ENCODE data around the gene RASGRF1.
"Not testable (repeated sequence)": the region's sequence is repeated elsewhere in the genome, so short reads cannot be mapped to it uniquely, and the experiment has no call there.

The RASGRF1 gene

GRCh38 chr15:79034284-79034683 is 56.3 kb downstream of the RASGRF1 start:
- no peak for DNase-seq

GRCh38 chr15:79032656-79033055 is 57.9 kb downstream of the RASGRF1 start:
- no peak for DNase-seq

GRCh38 chr15:79031821-79032220 is 58.8 kb downstream of the RASGRF1 start:
- no peak for DNase-seq

DNA sequence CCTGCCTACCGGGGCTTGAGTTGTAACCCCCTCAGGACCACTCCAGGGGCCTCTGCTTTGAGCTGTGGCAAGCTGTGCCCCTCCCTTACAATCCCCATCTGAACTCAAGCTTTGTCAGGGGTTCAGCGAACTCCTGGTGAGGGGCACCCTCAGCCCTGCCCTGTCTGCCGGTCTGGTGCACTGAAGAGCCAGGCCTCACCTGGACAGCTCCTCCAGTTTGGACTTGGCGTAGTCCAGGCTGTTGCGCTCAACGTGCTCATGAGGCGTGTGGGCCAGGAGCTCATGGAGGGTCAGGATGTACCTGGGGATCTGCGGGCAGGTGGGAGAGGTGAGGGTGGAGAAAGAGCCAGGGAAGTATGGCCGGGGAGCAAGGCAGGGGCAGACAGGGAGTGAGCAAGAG is 59.4 kb downstream of the RASGRF1 start:
- no peak for DNase-seq

DNA sequence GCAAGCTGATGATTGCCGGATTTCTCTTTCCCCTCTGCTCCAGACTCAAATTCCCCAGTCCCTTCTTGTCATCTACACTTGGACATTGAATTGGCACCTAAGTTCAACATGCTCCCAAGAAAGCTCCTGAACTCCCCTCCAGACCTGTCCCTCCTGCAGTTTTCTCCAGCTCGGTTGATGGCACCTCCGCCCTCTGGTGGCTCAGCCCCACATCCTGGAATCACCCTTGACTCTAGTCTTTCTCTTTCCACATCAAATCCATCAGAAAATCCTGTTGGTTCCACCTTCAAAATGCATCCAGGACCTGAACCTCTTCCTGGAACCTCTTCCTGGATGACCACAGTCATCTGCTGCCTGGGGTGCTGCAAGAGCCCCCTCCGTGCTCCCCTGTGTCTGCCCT is 60.1 kb downstream of the RASGRF1 start:
- no peak for DNase-seq

- DNase-seq = no peak
Observed at GRCh38 chr15:79028411-79028964, 62.1 kb downstream of the RASGRF1 start.

DNA sequence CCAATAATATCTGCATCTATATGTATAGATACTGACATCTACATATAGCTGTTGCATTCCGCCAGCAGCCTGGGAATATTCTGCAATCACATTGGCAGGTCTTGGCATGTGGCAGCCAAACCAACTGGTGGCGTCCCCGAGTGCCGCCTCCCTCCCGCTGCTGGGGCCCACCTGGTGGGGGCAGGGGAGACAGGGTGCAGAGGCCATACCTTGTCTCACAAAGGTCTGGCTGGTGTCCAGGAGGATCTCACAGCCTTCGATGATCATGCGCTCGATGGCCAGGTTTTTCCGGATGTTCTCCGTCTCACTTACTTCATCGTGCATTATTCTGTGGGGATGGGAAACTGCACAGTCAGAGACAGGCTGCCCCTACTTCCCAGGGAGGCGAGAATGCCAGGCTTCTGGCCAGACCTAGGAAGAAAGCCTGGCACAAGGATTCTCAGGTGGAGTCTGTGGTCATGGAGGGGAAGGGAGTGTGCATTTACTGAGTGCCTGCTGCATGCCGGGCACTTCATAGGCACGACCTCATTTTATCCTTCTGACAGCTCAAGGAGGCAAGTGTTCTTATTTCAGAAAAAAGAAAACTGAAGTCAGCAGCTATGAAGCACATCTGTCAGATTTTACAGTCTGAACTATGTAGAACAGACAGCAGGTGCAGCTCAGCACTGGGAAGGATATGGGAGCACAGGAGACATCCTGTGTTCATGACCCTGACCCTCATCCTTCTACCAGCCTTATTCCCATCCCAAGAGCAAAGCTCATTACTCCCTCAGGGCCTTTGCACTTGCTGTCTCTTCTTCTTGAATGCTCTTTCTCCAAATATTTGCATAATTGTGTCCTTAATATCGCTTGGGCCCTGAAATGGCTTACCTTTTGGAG is 62.8 kb downstream of the RASGRF1 start:
- no peak for DNase-seq

- DNase-seq = no peak
Observed at GRCh38 chr15:79025802-79026201, 64.8 kb downstream of the RASGRF1 start.

GRCh38 chr15:79025201-79025600 is 65.4 kb downstream of the RASGRF1 start:
- DNase-seq = no peak

DNA sequence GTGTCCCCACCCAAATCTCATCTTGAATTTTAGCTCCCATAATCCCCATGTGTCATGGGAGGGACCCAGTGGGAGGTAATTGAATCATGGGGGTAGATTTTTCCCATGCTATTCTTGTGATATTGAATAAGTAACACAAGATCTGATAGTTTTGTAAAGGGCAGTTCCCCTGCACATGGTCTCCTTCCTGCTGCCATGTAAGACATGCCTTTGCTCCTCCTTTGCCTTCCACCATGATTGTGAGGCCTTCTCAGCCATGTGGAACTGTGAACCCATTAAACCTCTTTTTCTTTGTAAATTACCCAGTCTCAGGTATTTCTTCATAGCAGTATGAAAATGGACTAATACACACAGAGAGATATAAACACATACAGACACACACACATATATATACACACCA is 66.1 kb downstream of the RASGRF1 start:
- DNase-seq = not testable (repeated sequence)

- no peak for DNase-seq
Observed at GRCh38 chr15:79023918-79024317, 66.7 kb downstream of the RASGRF1 start.

GRCh38 chr15:79023546-79023890 is 67.1 kb downstream of the RASGRF1 start:
- DNase-seq = no peak

- DNase-seq = no peak
Observed at GRCh38 chr15:79018960-79019359, 71.6 kb downstream of the RASGRF1 start.

DNA sequence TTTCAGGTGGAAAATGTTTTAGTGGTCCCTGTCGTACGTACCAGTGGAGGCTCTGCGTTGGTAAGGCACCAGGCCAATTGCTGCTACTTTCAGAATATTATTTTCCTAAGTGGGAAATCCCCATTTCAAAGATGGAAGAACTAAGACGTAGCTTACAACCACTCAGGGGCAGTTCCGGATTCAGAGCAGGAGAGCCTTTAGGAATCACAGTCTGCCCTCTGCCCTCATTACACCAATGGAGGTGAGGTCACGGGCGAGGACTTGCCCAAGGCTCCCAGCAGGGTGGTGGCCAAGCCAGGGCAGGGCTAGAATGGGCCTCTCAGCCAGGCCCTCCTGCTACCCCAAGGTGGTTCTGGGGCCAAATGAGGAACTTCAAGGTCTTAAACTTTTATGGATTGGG is 72.6 kb downstream of the RASGRF1 start:
- DNase-seq = no peak

DNA sequence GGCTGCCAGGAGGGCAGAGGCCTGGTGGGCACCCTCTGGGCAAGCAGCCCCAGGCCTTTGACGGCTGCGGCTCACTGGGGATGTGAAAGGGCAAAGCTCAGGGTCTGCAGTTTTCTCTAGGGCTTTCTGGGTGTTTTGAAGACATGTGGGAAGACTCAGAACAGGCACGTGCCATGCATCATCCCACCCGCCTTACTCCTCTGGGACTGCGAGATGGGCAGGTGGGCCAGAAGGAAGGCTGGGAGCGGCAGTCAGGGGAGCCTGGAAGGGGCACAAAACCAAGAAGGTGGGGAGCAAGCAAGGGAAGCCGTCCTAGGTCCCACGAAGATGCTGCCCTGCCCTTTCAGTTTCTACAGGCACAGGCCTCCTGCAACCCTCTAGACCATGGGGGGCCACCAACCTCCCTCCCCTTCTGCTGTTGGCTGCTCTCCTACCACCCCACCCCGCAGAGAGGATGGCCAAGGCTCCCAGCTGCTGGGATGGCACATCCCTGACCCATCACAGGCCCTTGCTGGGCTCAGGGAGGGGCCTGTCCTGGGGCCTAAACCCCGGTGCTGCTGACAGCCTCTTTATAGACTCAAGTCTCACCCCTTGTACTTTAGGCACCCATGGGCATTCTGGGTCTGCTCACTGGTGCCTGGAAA is 73.9 kb downstream of the RASGRF1 start:
- DNase-seq = no peak

DNA sequence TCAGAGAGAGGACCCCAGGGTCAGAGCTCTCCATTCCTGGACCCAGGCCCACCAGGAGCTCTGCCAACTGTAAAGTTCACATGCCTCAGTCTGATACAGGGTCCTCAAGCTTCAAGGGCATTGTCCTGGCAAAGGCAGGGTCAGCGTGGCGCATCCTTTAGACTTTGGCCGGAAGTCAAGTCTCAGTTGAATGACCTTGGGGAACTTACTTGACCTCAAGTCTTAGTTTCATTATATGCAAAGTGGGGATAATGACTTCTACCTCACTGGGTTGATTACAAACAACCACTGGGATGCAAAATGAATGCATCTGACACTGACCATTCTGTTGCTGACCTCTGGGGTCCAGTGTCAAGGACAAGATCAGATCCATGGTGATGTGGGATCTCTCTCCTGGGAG is 75.2 kb downstream of the RASGRF1 start:
- DNase-seq = no peak

DNA sequence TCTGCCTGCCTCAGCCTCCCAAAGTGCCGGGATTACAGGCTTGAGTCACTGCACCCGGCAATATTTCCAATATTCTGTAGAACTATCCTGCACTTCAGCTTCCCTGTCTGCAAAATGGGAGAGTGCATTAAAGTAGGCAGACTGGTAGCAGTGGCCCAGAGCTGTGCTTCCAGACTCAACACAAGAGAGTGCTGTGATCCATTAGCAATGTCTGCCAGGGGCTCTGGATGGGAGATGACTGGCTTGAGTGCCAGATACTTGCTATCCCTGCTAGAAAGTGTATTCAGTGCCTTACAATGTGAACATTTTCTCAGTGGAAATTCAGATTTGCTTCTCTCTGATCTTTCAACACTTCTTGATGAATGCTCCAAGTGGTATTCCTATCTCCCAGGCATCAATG is 80.3 kb downstream of the RASGRF1 start:
- no peak for DNase-seq

DNA sequence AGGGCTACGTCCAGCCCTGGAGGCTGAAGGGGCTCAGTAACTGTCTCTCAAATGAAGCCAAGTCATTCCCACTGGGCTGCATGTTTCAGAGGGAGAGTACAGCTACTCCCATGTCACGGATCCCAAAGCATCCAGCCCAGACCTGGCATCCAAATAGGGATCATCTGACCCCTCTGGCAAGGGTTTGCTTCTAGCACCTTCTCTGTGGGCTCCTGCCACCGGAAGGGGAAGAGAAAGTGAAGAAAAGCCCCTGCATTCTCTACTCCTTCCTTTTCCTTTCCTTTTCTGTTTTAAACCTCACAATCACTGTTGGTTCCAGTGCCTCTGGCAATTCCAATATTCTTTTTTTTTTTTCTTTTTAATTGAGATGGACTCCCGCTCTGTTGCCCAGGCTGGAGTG is 81.2 kb downstream of the RASGRF1 start:
- DNase-seq = no peak

DNA sequence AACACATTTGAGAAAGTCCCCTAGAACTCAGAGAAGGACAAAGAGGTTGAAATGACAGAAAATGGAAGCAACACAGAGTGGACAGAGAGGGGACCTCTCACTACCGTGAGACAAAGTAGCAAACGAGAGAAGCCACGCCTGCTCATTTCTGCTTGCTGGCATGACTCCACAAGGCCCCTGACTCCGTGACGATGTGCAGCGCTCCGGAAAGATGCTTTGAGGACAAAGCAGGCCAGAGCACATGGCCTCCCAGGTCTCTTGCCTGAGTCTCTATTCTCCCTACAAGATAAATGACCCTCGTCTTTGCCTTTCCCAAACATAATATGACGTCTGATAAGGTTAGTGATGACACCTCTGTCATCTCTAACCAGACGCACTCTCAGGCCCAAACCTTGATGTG is 81.9 kb downstream of the RASGRF1 start:
- no peak for DNase-seq

DNA sequence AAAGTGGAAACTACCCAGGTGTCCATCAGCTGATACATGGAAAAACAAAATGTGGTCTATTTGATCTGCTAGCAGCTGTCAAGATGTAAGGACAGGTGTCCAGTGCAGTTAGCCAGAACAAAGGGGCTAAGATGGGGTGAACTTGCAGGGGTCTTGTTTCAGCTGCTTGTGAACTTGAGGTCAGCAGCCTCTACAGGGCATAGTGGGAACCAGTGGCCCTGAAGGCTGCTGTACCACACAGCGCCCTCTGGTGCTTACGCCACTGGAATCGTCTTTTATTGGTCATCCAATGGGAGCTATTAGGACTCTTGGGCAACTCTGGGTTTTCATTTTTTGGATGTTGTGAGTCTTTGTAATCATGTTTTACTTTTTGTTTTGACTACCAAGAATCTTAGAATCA is 83.5 kb downstream of the RASGRF1 start:
- peak; percentile 14 for DNase-seq

DNA sequence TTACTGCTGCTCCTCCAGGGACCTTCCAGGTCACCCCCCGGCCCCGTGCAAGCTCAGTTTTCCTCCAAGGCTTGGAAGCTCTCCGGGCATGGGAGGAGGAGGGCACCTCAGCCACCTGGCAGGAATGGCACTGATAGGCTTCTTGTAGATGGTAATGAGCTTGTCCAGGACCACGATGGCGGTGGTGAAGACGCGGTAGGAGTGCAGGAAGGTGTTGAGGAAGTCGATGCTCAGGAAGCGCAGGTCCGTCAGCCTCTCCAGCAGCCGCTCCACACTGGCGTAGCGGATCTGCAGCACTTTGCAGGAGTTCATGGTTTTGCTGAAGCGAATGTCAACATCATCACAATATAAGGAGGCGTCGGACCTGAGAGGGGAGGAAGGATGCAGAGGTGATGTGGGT is 84.5 kb downstream of the RASGRF1 start:
- no peak for DNase-seq

DNA sequence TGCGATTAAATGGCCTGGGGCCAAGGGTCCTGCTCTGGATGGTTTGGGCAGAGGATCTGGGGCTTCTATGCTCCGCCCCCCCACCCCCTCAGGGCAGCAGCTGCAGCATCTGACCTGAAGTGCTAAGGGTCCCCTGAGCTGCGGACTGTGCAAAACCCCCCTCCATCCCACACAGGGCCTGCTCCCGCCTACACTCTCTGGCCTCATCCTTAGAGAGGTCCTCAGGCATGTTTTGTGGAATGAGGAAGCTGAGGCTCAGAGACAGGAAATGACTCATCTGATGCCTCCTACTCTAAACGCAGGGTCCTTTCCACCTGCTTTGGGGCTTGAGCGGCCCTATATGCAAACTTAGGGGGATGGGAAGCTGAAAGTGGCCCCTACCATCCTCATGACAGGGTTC is 86.2 kb downstream of the RASGRF1 start:
- DNase-seq = peak; percentile 5

DNA sequence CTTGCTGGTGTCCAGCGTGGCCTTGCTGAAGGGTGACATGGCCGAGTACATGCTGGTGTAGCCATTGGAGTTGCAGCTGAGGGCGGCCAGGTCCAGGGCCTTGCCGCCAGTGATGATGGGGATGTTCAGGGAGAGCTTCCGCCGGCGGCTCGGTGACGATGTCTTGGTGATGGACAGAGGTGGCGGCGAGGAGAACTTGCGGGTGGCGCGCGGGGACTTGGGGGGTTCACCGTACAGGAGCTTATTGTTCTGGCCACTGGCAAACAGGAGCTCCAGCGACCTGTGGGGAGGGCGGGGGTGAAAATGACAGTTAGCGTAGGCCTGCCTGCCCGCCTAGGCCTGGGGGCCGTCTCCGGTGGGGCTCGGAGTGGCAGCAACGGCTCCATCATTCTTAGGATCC is 86.7 kb downstream of the RASGRF1 start:
- no peak for DNase-seq

- no peak for DNase-seq
Observed at GRCh38 chr15:79003301-79003700, 87.3 kb downstream of the RASGRF1 start.
